Mesendoderm (in vitro differentiated cells): ENCODE results near the gene CCDC186. TPM values are rescaled to one million over a fixed set of nuclear protein-coding genes. Genes with fewer than 3 reads are reported as not detected.

Source experiments
- DNase-seq: peaks from one replicate; pipeline ENCODE4 v3.0.0; 2013
- H2AK5ac ChIP-seq: 2 replicates; pipeline ENCODE4 v1.6.1; 2013; ENCODE audit warnings: low read length, inconsistent platforms
- H2BK120ac ChIP-seq: 2 replicates; pipeline ENCODE4 v1.6.1; 2013; ENCODE audit warnings: low read depth, mild to moderate bottlenecking, low read length, moderate library complexity, mixed read lengths
- H2BK15ac ChIP-seq: replicated peaks from 2 replicates; pipeline ENCODE4 v1.6.1; 2013; ENCODE audit warnings: low read depth, mild to moderate bottlenecking, moderate library complexity
- H2BK5ac ChIP-seq: 2 replicates; pipeline ENCODE4 v1.6.1; 2013; ENCODE audit warnings: low read length, inconsistent platforms
- H3K18ac ChIP-seq: 2 replicates; pipeline ENCODE4 v1.6.1; 2013; ENCODE audit warnings: mild to moderate bottlenecking, low read length, mixed read lengths
- H3K23ac ChIP-seq: one replicate; pipeline ENCODE4 v1.6.1; 2013; ENCODE audit warnings: low read length
- H3K27ac ChIP-seq: 2 replicates; pipeline ENCODE4 v1.5.1; 2013; ENCODE audit warnings: low read depth, mild to moderate bottlenecking, inconsistent platforms, low read length, moderate library complexity
- H3K27me3 ChIP-seq: 2 replicates; pipeline ENCODE4 v1.6.1; 2013; ENCODE audit warnings: low read length, control low read depth, mild to moderate bottlenecking, inconsistent platforms; ENCODE audit not compliant: insufficient read depth, poor library complexity
- H3K36me3 ChIP-seq: 2 replicates; pipeline ENCODE4 v1.6.1; 2013; ENCODE audit warnings: low read length, inconsistent platforms; ENCODE audit not compliant: control insufficient read depth, insufficient read depth
- H3K4ac ChIP-seq: one replicate; pipeline ENCODE4 v1.6.1; 2013; ENCODE audit warnings: low read depth, mild to moderate bottlenecking, low read length, moderate library complexity
- H3K4me1 ChIP-seq: 2 replicates; pipeline ENCODE4 v1.6.1; 2013; ENCODE audit warnings: low read depth, low read length, inconsistent platforms; ENCODE audit not compliant: control insufficient read depth
- H3K4me2 ChIP-seq: 2 replicates; pipeline ENCODE4 v1.6.1; 2013; ENCODE audit warnings: low read length
- H3K4me3 ChIP-seq: 2 replicates; pipeline ENCODE4 v1.5.1; 2013; ENCODE audit warnings: mild to moderate bottlenecking, low read length
- H3K56ac ChIP-seq: one replicate; pipeline ENCODE4 v1.6.1; 2013; ENCODE audit warnings: low read length
- H3K79me1 ChIP-seq: 2 replicates; pipeline ENCODE4 v1.6.1; 2013; ENCODE audit warnings: low read length, inconsistent platforms
- H3K79me2 ChIP-seq: 2 replicates; pipeline ENCODE4 v1.6.1; 2013; ENCODE audit warnings: mild to moderate bottlenecking, low read length; ENCODE audit not compliant: control insufficient read depth, insufficient read depth
- H3K9ac ChIP-seq: 2 replicates; pipeline ENCODE4 v1.6.1; 2013; ENCODE audit warnings: low read length, inconsistent platforms
- H4K5ac ChIP-seq: one replicate; pipeline ENCODE4 v1.6.1; 2013; ENCODE audit warnings: low read length
- H4K8ac ChIP-seq: one replicate; pipeline ENCODE4 v1.6.1; 2013; ENCODE audit warnings: low read depth, mild to moderate bottlenecking, control low read depth, low read length, moderate library complexity
- WGBS: extraction: QIAGEN DNeasy Blood & Tissue Kit; methylation state at CpG from one replicate; pipeline ENCODE4 v1.1.7; 2013; ENCODE audit warnings: low lambda C conversion rate, missing lambda C conversion rate; ENCODE audit not compliant: insufficient coverage; ENCODE audit errors: extremely low coverage; 5-methylcytosine and 5-hydroxymethylcytosine counted together
- polyA plus RNA-seq, 2 experiments: library from polyadenylated mRNA; stranded (reverse); fragments of 200-250 nt; gene quantifications; one replicate each; pipeline ENCODE4 v1.2.3, GENCODE V29; 2013

Gene CCDC186
- 13.7 TPM for polyA plus RNA-seq (2013, experiment 1 of 2)
- polyA plus RNA-seq (2013, experiment 2 of 2): 13.4 TPM

GRCh38 chr10:114173921-114174694 lies at the start of gene CCDC186:
Gene CCDC186, minus strand, starts transcription at chr10:114174203. Its CDS starts 10,935 bp downstream, at chr10:114163268.
- Histone ChIP-seq H2BK5ac (peak within 1 kb of the TSS; percentile 78), H2BK15ac (no peak within 1 kb of the TSS), H4K5ac (no peak within 1 kb of the TSS), H3K18ac (peak within 1 kb of the TSS; percentile 43), H3K79me2 (peaks cover 30% of the 10 kb centered on the region), H3K27me3 (no peaks in the 10 kb centered on the region), H4K8ac (no peak within 1 kb of the TSS), H3K4me2 (peak within 1 kb of the TSS; percentile 96), H3K27ac (peak within 1 kb of the TSS; percentile 77), H3K79me1 (no peaks in the 10 kb centered on the region), H3K4ac (no peak within 1 kb of the TSS), H2AK5ac (no peak within 1 kb of the TSS), H3K4me1 (no peaks in the 10 kb centered on the region), H3K23ac (peak within 1 kb of the TSS; percentile 48), H2BK120ac (no peak within 1 kb of the TSS), H3K56ac (peak within 1 kb of the TSS; percentile 98), H3K9ac (peak within 1 kb of the TSS; percentile 94), H3K36me3 (no peaks in the 10 kb centered on the region), H3K4me3 (peak within 1 kb of the TSS; percentile 99)
- WGBS: no CpG with 5 or more reads among the region's 49 CpGs
- peak; percentile 99 for DNase-seq

- Histone ChIP-seq H3K4me3 (no peak overlapping the region), H4K8ac (no peak overlapping the region), H2BK120ac (no peak overlapping the region), H4K5ac (no peak overlapping the region), H3K23ac (no peak overlapping the region), H3K27ac (no peak overlapping the region), H3K4me1 (no peaks in the 10 kb centered on the region), H2BK5ac (no peak overlapping the region), H3K56ac (no peak overlapping the region), H2AK5ac (no peak overlapping the region), H3K9ac (no peak overlapping the region), H3K4me2 (no peak overlapping the region), H3K18ac (no peak overlapping the region), H3K36me3 (no peaks in the 10 kb centered on the region), H3K79me1 (no peaks in the 10 kb centered on the region), H3K4ac (no peak overlapping the region), H3K79me2 (no peaks in the 10 kb centered on the region), H3K27me3 (no peaks in the 10 kb centered on the region), H2BK15ac (no peak overlapping the region)
- no peak for DNase-seq
- no CpG with 5 or more reads among the region's 4 CpGs for WGBS
Observed at GRCh38 chr10:114223066-114223465, 49.1 kb upstream of the CCDC186 start.

- Histone ChIP-seq H2BK120ac (no peak overlapping the region), H2BK15ac (no peak overlapping the region), H3K4ac (no peak overlapping the region), H4K8ac (no peak overlapping the region), H3K4me3 (no peak overlapping the region), H3K23ac (no peak overlapping the region), H3K79me2 (no peaks in the 10 kb centered on the region), H3K79me1 (no peaks in the 10 kb centered on the region), H3K27ac (no peak overlapping the region), H3K18ac (no peak overlapping the region), H2AK5ac (no peak overlapping the region), H2BK5ac (no peak overlapping the region), H3K36me3 (no peaks in the 10 kb centered on the region), H3K4me2 (no peak overlapping the region), H3K56ac (no peak overlapping the region), H3K27me3 (no peaks in the 10 kb centered on the region), H3K4me1 (no peaks in the 10 kb centered on the region), H3K9ac (no peak overlapping the region), H4K5ac (no peak overlapping the region)
- no peak for DNase-seq
- WGBS: no CpG with 5 or more reads among the region's 4 CpGs
Observed at GRCh38 chr10:114221235-114221634, 47.2 kb upstream of the CCDC186 start.

- Histone ChIP-seq H3K27ac (no peak overlapping the region), H2BK120ac (no peak overlapping the region), H3K4me3 (no peak overlapping the region), H2BK5ac (no peak overlapping the region), H3K18ac (no peak overlapping the region), H2AK5ac (no peak overlapping the region), H3K9ac (no peak overlapping the region), H4K8ac (no peak overlapping the region), H3K4ac (no peak overlapping the region), H3K56ac (no peak overlapping the region), H4K5ac (no peak overlapping the region), H3K27me3 (no peaks in the 10 kb centered on the region), H3K36me3 (no peaks in the 10 kb centered on the region), H3K4me1 (no peaks in the 10 kb centered on the region), H3K79me1 (no peaks in the 10 kb centered on the region), H2BK15ac (no peak overlapping the region), H3K4me2 (no peak overlapping the region), H3K23ac (no peak overlapping the region), H3K79me2 (no peaks in the 10 kb centered on the region)
- no CpG with 5 or more reads among the region's 2 CpGs for WGBS
- no peak for DNase-seq
Observed at GRCh38 chr10:114220281-114220680, 46.3 kb upstream of the CCDC186 start.

GRCh38 chr10:114215033-114215432 lies 41.0 kb upstream of the CCDC186 start:
- no peaks in the 10 kb centered on the region for H3K27me3 ChIP-seq
- no peak for DNase-seq
- no peak overlapping the region for H4K5ac ChIP-seq
- H3K4me3 ChIP-seq: no peak overlapping the region
- no peak overlapping the region for H2BK5ac ChIP-seq
- no peak overlapping the region for H3K23ac ChIP-seq
- no peak overlapping the region for H2AK5ac ChIP-seq
- H3K79me1 ChIP-seq: no peaks in the 10 kb centered on the region
- H4K8ac ChIP-seq: no peak overlapping the region
- no peak overlapping the region for H3K9ac ChIP-seq
- WGBS: no CpG with 5 or more reads among the region's 1 CpG
- H3K4ac ChIP-seq: no peak overlapping the region
- H3K27ac ChIP-seq: no peak overlapping the region
- no peak overlapping the region for H3K56ac ChIP-seq
- H2BK15ac ChIP-seq: no peak overlapping the region
- no peak overlapping the region for H3K4me2 ChIP-seq
- H2BK120ac ChIP-seq: no peak overlapping the region
- H3K79me2 ChIP-seq: no peaks in the 10 kb centered on the region
- no peaks in the 10 kb centered on the region for H3K36me3 ChIP-seq
- H3K4me1 ChIP-seq: no peaks in the 10 kb centered on the region
- H3K18ac ChIP-seq: no peak overlapping the region

GRCh38 chr10:114212153-114212552 lies 38.1 kb upstream of the CCDC186 start:
- H3K4me3 ChIP-seq: no peak overlapping the region
- no CpG with 5 or more reads among the region's 2 CpGs for WGBS
- no peak overlapping the region for H3K18ac ChIP-seq

More at GRCh38 chr10:114212153-114212552, 38.1 kb upstream of the CCDC186 start:
- Histone ChIP-seq H4K5ac (no peak overlapping the region), H2BK15ac (no peak overlapping the region), H3K23ac (no peak overlapping the region), H3K79me1 (no peaks in the 10 kb centered on the region), H2BK120ac (no peak overlapping the region), H2AK5ac (no peak overlapping the region), H2BK5ac (no peak overlapping the region), H4K8ac (no peak overlapping the region), H3K56ac (no peak overlapping the region), H3K4me2 (no peak overlapping the region), H3K27ac (no peak overlapping the region), H3K79me2 (no peaks in the 10 kb centered on the region), H3K27me3 (no peaks in the 10 kb centered on the region), H3K4ac (no peak overlapping the region), H3K4me1 (no peaks in the 10 kb centered on the region), H3K9ac (no peak overlapping the region), H3K36me3 (no peaks in the 10 kb centered on the region)
- DNase-seq: no peak
